Stimulated activated naive B cell treated with anti-CD40 and anti-IgM and Interleukin-4, amounts not matched to agents 10 μg/mL and 1 μg/mL and 100 μg/mL, for 72 hours (primary cell): ENCODE data around the gene NUBP1.
A peak's percentile ranks its signal among the peaks of the same experiment; 100 is the strongest.

Experiments
- ATAC-seq, 2 donors: fragments of 150-1000 bp; cut with Tn5 transposase; replicated peaks; 2 replicates each; pipeline ENCODE4 v1.10.0; 2021; ENCODE audit warnings: moderate library complexity in 1 of 2
- DNase-seq: peaks from one replicate; pipeline ENCODE4 v3.0.0; 2021
- H3K27ac Mint-ChIP-seq: one replicate; pipeline ENCODE4 v1.8.0; 2022; ENCODE audit warnings: mild to moderate bottlenecking, mixed read lengths
- H3K27me3 Mint-ChIP-seq, 2 donors: one replicate each; pipeline ENCODE4 v1.8.0; 2022; ENCODE audit warnings: mixed read lengths in 2 of 2
- H3K36me3 Mint-ChIP-seq, 2 donors: one replicate each; pipeline ENCODE4 v1.8.0; 2022; ENCODE audit warnings: mixed read lengths in 2 of 2, mild to moderate bottlenecking in 1 of 2
- H3K4me1 Mint-ChIP-seq, 2 donors: one replicate each; pipeline ENCODE4 v1.8.0; 2022; ENCODE audit warnings: mixed read lengths in 2 of 2, mild to moderate bottlenecking in 1 of 2
- H3K4me3 Mint-ChIP-seq, 2 donors: one replicate each; pipeline ENCODE4 v1.8.0; 2022; ENCODE audit warnings: mild to moderate bottlenecking in 2 of 2, mixed read lengths in 2 of 2, moderate library complexity in 1 of 2
- H3K9me3 Mint-ChIP-seq, 2 donors: one replicate each; pipeline ENCODE4 v1.8.0; 2022; ENCODE audit warnings: mixed read lengths in 2 of 2, mild to moderate bottlenecking in 1 of 2

The NUBP1 gene

DNA sequence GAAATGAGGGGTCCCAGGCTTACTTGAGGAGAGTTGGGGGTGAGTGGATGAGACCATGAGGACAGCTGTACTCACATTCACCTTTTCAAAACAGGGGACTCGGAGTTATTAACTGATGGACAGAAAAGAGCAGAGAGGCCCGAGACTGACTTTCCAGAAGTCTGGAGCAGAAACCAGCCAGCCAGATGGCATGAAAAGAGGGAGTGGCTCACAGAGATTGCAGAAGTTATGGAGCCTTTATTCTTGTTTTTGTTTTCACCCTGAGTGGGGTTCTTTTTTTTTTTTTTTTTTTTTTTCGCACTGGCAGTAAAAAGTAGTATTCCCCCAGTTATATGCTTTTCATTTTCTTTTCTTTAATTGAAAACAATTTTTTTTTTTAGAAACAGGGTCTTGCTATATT is 56.1 kb downstream of the NUBP1 start:
- H3K27ac Mint-ChIP-seq = peak overlapping the region; percentile 76
- H3K4me3 Mint-ChIP-seq = no peak overlapping the region
- H3K36me3 Mint-ChIP-seq = peaks cover 0 to 10% of the 10 kb centered on the region in 2 donors
- H3K9me3 Mint-ChIP-seq = peaks cover 0 to 2% of the 10 kb centered on the region in 2 donors
- H3K4me1 Mint-ChIP-seq = peaks cover 25 to 28% of the 10 kb centered on the region in 2 donors
- no peak for ATAC-seq
- DNase-seq = no peak
- H3K27me3 Mint-ChIP-seq = no peaks in the 10 kb centered on the region

DNA sequence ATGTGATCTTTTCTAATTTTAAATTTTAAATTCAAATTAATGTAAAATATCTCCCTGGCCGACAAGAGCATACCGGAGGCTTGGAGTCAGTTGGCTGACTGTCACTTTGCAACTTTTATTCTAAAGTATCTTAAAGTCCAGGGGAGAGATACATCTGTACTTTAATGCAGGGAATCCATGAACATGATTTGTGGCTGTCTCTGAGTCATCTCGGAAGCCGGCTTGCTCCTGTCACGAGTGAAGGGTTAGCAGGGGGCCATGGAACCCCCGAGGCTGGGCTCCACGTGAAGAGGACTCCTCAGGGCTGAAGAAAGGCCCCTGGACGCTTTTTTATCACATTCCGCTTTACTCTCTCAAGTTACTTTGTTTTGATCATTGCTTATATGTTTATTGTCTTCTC is 61.7 kb downstream of the NUBP1 start:
- Mint-ChIP-seq H3K36me3 (peaks cover 0 to 4% of the 10 kb centered on the region in 2 donors), H3K4me3 (no peak overlapping the region), H3K27me3 (no peaks in the 10 kb centered on the region), H3K4me1 (peaks cover 45 to 60% of the 10 kb centered on the region in 2 donors), H3K9me3 (peaks cover 0 to 5% of the 10 kb centered on the region in 2 donors), H3K27ac (peak overlapping the region; percentile 82)
- ATAC-seq (no peak), DNase-seq (no peak)

GRCh38 chr16:10806698-10807097 is 63.1 kb downstream of the NUBP1 start:
- Mint-ChIP-seq H3K27ac (peak overlapping the region; percentile 95), H3K4me3 (peak overlapping the region in 1 of 2 donors; percentile 66), H3K4me1 (peaks cover 51 to 71% of the 10 kb centered on the region in 2 donors), H3K9me3 (peaks cover 0 to 5% of the 10 kb centered on the region in 2 donors), H3K36me3 (peaks cover 0 to 8% of the 10 kb centered on the region in 2 donors), H3K27me3 (no peaks in the 10 kb centered on the region)
- DNase-seq (no peak), ATAC-seq (peak; percentile 57)

GRCh38 chr16:10808218-10808617 is 64.6 kb downstream of the NUBP1 start:
- peak overlapping the region; percentile 80 for H3K27ac Mint-ChIP-seq

DNA sequence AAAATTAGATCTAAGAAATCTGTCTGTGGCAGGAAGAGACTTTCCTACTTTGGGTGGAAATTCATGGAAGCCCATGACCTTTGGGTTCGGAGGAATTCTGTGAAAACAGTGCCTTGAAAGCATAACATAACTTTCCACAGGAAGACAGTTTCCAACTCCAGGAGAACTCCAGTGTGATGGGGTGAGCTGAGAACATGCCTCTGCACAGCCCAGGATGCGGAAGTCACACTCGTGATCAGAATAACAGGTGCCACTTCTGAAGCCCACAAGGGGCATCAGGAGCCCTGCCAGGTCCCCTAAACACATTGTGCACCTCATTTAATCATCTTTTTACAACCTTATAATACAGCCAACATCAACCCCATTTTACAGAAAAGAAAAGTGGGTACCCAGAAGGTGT is 65.2 kb downstream of the NUBP1 start:
- Mint-ChIP-seq H3K36me3 (peaks cover 0 to 8% of the 10 kb centered on the region in 2 donors), H3K4me3 (no peak overlapping the region), H3K9me3 (peaks cover 0 to 5% of the 10 kb centered on the region in 2 donors), H3K27ac (peak overlapping the region; percentile 59), H3K27me3 (no peaks in the 10 kb centered on the region), H3K4me1 (peaks cover 49 to 82% of the 10 kb centered on the region in 2 donors)
- no peak for DNase-seq
- ATAC-seq = no peak

More at GRCh38 chr16:10808218-10808617, 64.6 kb downstream of the NUBP1 start:
- no peak for ATAC-seq
- H3K36me3 Mint-ChIP-seq = peaks cover 0 to 8% of the 10 kb centered on the region in 2 donors
- peaks cover 53 to 86% of the 10 kb centered on the region in 2 donors for H3K4me1 Mint-ChIP-seq
- no peak overlapping the region for H3K4me3 Mint-ChIP-seq
- no peak for DNase-seq
- peaks cover 0 to 5% of the 10 kb centered on the region in 2 donors for H3K9me3 Mint-ChIP-seq
- H3K27me3 Mint-ChIP-seq = no peaks in the 10 kb centered on the region

DNA sequence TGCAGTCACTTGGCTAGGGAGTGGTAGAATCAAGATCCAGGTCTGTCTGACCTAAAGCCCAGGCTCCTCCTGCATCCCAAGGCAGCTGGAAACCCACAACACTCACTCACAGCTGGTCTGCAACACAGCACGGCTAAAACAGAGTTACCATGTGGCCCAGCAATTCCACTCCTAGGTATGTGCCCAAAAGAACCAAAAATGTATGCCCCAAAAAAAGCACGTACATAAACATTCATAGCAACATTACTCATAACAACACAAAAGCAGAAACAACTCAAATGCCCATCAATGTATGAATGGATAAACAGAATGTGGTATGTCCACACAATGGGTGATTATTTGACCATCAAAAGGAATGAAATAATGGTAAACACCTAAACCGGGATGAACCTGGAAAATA is 66.1 kb downstream of the NUBP1 start:
- no peaks in the 10 kb centered on the region for H3K27me3 Mint-ChIP-seq
- peaks cover 0 to 8% of the 10 kb centered on the region in 2 donors for H3K36me3 Mint-ChIP-seq
- no peak overlapping the region for H3K4me3 Mint-ChIP-seq
- H3K27ac Mint-ChIP-seq = no peak overlapping the region
- no peak for ATAC-seq
- H3K9me3 Mint-ChIP-seq = peaks cover 0 to 5% of the 10 kb centered on the region in 2 donors
- no peak for DNase-seq
- H3K4me1 Mint-ChIP-seq = peaks cover 49 to 82% of the 10 kb centered on the region in 2 donors

DNA sequence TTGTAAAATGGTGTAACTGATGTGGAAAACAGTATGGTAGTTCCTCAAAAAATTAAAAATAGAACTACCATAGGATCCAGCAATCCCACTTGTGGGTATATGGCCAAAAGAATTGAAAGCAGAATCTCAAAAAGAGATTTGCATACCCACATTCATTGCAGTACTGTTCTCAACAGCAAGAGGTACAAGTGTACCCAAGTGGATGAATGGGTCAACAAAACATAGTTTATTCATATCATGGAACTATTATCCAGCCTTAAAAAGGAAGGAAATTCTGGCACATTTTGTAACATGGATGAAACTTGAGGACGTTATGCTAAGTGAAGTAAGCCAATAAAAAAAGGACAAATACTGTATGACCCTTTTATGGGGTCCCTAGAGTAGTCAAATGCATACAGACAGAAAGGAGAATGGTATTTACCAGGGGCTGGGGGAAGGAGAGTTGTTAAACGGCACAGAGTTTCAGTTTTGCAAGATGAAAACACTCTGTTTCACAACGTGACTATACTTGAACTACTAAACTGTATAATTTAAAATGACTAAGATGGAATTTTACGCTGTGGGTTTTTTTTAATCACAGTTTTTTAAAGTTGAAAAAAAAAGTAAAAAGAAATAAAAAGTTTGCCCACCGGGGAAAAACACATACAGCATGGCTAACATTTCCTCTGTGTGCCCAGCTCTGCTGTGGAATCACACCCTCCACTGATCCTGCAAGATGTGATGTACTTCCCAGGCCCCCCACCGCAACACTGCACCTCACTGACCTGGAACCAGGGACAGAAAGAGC is 68.9 kb downstream of the NUBP1 start:
- ATAC-seq (peak; percentile 92 to 93), DNase-seq (no peak)
- Mint-ChIP-seq H3K9me3 (peaks cover 0 to 5% of the 10 kb centered on the region in 2 donors), H3K27me3 (peaks cover under 1 to 2% of the 10 kb centered on the region in 2 donors), H3K4me1 (peaks cover 45 to 69% of the 10 kb centered on the region in 2 donors), H3K4me3 (peak overlapping the region; percentile 45 to 65), H3K36me3 (peaks cover 0 to 8% of the 10 kb centered on the region in 2 donors), H3K27ac (peak overlapping the region; percentile 85)

DNA sequence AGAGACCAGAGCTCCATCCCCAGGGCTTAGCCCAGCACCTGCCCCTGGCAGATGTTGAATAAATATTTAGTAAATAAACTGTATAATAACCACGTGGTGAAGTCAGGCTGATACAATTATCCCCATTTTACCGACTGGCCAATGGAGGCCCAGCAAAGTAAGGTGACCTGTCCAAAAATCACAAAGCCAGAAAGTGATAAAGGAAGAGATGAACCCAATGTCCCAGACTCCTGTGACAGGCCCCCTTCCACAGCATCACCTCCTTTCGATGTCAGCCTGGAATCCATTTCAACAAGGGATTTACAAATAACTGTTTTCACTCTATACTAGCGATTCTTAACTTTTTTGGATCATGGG is 69.4 kb downstream of the NUBP1 start:
- Mint-ChIP-seq H3K9me3 (peaks cover 0 to 5% of the 10 kb centered on the region in 2 donors), H3K4me3 (peak overlapping the region; percentile 45 to 65), H3K36me3 (peaks cover 0 to 8% of the 10 kb centered on the region in 2 donors), H3K27ac (peak overlapping the region; percentile 85), H3K4me1 (peaks cover 44 to 68% of the 10 kb centered on the region in 2 donors), H3K27me3 (peaks cover 6 to 7% of the 10 kb centered on the region in 2 donors)
- DNase-seq = no peak
- ATAC-seq = no peak

GRCh38 chr16:10817514-10817913 is 73.9 kb downstream of the NUBP1 start:
- ATAC-seq (no peak), DNase-seq (no peak)
- H3K36me3 Mint-ChIP-seq = no peaks in the 10 kb centered on the region
- no peaks in the 10 kb centered on the region for H3K9me3 Mint-ChIP-seq
- H3K4me1 Mint-ChIP-seq = peaks cover 33 to 57% of the 10 kb centered on the region in 2 donors
- no peak overlapping the region for H3K27ac Mint-ChIP-seq
- H3K27me3 Mint-ChIP-seq = peaks cover 6 to 7% of the 10 kb centered on the region in 2 donors
- peak overlapping the region; percentile 3 to 33 for H3K4me3 Mint-ChIP-seq

- H3K27ac Mint-ChIP-seq = peak within 1 kb of the TSS; percentile 25
- ATAC-seq (no peak), DNase-seq (no peak)
- H3K27me3 Mint-ChIP-seq = peaks cover 6 to 7% of the 10 kb centered on the region in 2 donors
- H3K4me3 Mint-ChIP-seq = peak within 1 kb of the TSS; percentile 3 to 43
- peaks cover 37 to 57% of the 10 kb centered on the region in 2 donors for H3K4me1 Mint-ChIP-seq
- H3K36me3 Mint-ChIP-seq = no peaks in the 10 kb centered on the region
- no peaks in the 10 kb centered on the region for H3K9me3 Mint-ChIP-seq
Measured at GRCh38 chr16:10817963-10818941, 74.6 kb downstream of the NUBP1 start, which contains the start of gene TVP23A. TSS of gene TVP23A (minus strand) at chr16:10818794. CDS start at chr16:10818493, 301 bp downstream.
